T-helper 2 cell treated with Interferon-gamma antibody and Interleukin-4, amounts not matched to agents 100 ng/mL and 5 ng/mL, for 36 hours (primary cell): Measurements from ENCODE around the gene SLC43A3. TPM values are rescaled to one million over a fixed set of nuclear protein-coding genes. Genes with fewer than 3 reads are reported as not detected.
"Not testable (repeated sequence)": the region's sequence is repeated elsewhere in the genome, so short reads cannot be mapped to it uniquely, and the experiment has no call there.

ENCODE experiments used
- intact Hi-C: fragments of 100-400 bp; cut with micrococcal nuclease; formaldehyde crosslinking; loops from one replicate; pipeline ENCODE4 v1.15.1; 2023
- total RNA-seq: library from RNA; stranded (reverse); gene quantifications from 2 replicates; pipeline ENCODE4 v1.2.3, GENCODE V29; 2022

SLC43A3 gene
- total RNA-seq, 1 donor from 2014 or later, result 108 TPM

DNA sequence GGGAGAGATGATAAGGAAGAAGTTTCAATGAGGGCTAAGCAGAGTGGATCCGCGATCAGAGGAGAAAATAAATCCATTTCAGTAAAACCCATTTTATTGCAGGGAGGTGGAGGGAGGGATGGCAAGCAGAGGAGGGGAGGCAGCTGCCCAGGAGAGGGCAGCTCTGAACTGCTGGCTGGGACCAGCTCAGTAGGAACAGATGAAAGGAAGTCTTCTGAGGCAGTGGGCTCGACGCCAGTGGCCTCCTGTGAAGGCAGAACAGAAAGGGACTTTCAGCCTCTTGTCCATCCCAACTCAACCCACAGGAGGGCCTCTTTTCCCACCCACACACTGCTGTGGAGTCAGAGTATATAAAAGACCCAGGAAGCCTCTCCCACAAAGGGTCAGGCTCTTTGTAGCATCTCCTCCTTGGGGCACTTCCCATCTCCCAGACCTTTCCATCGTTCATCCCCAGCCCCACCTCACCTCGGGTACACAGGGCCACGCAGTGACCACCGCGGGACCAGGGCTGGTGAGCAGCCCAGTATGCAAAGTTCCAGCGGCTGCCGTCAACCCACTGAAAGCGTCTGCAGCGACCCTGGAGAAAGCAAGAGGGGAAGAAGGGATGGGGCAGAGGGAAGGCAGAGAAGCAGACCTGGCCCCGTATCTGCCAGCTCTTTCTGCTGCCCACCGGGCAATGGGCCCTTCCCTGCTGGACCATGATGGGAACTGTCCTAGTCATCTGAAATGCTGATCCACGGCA is 39.5 kb downstream of the SLC43A3 start:
- intact Hi-C loops, result no loop called here

DNA sequence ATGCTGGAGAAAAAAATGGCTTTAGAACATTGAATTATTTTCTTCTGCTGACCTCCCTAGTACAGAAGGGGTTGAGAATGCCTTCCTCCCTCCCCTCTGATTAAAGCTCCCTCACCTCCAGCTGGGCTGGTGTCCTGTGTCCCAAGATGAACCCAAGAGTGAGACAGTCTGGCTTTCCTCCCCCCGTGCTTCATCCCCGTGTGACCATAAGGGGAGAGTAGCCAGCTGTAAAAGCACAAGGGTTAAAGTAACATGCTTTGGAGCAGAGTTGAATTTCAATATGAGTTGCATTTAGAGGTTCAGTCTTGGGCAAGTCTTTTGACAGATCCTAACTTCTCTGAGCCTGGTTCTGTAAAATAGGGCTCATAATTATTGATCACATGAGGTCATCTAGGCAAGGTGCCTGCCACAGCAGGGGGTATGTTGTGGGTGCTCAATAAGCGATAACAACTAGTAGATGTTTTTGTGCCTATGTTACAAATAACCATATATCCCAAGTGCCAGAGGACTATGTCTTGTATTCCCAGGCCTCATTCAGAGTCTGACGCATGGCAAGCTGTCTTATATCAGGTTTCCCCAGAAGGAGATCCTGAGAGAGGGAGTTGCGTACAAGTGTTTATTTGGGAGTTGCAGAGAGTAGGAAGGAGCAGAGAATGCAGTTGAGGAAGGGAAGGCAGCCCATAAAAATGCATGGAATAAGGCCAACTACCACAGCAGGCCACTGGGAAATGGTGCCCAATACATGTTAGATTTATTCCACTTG is 40.6 kb downstream of the SLC43A3 start:
- intact Hi-C loops, result no loop called here

DNA sequence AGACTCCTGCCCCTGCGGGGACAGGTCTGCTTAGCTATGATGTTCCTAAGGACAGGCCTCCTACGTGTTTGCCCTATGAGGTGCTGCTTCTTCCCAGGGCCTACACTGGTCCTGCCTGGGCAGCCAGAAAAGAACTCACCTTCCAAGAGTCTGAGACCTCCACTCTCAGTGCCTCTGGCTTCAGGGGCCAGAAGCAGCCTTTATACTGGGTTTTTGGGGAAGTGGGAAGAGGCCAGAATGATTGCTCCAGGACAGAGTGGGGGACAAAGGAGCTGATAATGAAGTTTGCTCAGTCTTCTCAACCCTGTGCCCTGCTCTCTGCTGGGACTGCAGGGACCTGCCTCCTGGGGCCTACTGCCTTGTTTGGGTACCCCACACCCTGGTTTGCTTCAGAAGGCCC is 45.9 kb downstream of the SLC43A3 start, which contains the start of gene PRG3:
TSS of gene PRG3 (minus strand) at position 176 of the 400 bp plus-strand sequence. CDS start 442 bp downstream, outside the sequence.
- intact Hi-C loops, result no loop called here

DNA sequence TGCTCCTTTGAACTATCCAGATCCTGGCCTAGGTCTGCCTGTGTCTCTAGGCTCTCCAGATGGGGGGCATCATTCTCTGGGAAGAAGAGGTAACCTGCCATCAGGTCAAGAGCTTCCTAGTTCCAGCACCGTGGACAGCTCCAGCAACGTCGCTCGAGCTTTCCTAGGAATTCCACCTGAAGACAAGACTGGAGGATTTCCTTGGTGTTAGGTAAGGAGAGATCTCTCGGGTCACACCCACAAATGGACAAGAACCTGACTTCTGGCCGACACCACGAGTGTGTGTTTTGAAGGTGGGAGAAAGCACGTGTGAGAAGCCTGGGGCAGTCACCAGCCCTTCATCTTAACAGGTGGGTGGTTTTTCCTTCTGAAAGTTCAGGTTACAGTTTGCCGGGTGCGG is 47.2 kb downstream of the SLC43A3 start:
- intact Hi-C loops, result no loop called here

DNA sequence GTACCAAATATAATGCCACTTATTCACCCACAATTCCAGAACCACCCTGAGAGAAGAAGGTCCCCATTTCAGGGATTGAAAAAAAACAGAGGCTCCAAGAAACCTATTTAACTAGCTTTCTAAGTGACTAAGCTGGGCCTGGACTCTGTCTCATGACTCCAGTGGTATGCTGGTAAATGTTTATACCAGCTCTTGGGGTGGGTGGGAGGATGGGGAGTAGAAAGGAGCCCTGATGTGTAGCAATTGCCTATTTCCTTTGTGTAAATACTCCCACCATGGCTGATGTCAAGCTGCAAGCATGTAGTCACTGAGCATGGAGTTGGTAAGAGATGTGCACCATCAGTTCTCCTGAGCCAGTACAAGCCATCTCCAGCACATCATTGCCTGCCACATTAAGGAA is 48.7 kb downstream of the SLC43A3 start:
- intact Hi-C loops, result no loop called here

DNA sequence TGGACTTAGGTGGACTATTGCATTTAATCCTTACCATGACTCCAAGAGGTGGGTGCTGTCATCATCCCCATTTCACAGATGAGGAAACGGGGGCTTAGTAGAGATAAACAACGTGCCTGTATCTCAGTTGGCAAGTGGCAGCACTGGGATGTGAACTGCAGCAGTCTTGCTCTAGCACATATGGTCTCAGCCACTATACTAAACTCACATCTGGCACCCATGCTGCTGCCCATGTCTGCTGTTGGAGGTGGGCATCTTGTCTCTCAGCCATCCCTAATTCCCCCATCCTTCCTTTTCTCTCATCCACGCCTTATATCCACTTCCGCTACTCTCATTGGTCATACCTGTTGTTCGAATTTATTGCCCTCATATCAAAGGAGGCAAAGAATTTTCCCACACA is 49.8 kb downstream of the SLC43A3 start:
- intact Hi-C loops, result no loop called here

DNA sequence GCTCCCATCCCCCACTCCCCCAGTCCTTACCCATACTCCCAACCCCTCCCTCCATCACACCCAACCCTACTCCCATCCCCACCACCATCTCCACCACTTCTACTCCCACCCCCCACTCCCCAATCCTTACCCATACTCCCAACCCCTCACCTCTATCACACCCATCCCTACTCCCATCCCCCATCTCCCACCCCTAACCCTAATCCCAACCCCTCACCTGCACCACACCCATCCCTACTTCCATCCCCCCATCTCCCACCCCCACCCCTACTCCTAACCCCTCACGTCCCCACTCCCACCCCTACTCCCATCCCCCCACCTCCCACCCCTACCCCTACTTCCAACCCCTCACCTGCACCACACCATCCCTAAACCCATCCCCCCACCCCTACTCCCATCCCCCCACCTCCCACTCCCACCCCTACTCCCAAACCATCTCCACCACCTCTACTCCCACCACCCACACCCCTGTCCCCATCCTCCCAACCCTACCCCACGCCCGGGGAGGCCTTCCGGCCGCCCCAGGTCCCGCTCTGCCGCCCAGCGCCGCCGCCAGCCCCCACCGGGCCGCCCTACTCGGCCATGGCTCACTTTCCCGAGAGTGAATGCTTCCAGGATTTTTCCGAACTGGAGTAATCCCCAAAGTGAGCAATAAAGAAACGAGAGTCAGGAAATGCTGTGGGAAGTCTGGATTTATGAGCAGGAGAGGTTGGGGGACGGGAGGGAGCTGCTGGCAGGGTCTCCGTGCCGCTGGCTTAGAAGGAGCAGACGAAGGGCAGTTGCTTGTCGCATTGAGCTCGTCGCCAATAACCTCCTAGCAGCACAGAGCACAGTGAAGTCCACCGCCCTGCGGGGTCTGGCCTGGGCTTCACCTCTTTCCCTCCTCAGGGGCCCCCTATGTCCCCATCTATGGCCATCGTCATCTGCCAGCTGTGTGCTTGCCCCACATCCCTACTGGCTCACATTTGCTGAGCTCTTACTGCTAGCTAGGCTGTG is 50.5 kb downstream of the SLC43A3 start:
- intact Hi-C loops, result no loop called here

DNA sequence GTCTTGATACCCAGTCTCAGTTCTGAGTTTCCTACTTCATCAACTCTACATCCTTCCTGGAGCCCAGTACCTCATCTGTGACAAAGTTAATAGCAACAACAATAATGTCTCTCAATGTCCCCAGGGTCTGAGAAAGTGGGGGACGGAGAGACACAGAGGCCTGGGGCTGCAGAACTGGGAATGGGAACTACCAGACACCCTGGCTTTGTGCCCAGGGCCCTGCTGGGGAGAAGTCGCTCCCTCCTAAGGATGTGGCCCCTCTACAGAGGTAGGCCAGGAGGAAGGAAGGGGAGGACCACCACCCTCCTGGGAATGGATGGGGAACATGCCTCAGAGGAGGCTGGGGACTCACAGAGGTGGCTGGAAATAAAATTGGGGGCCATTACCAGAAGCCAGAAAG is 51.4 kb downstream of the SLC43A3 start:
- intact Hi-C loops, result no loop called here

DNA sequence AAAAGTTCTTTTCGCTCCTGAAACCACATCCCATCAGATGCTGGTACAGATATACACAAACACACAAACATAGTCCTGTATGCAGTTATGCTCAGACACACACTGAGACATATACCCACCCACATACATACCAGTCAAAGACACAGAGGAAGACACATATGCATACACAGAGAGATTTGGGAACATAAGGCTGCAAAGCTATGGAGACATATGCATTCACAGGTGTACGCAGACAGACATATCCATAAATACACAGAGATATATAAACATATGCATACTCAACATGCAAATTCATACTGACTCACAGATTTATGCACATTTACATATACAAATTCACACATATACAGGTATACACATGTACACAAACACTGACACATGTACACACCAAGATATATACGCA is 52.0 kb downstream of the SLC43A3 start:
- intact Hi-C loops, result no loop called here

DNA sequence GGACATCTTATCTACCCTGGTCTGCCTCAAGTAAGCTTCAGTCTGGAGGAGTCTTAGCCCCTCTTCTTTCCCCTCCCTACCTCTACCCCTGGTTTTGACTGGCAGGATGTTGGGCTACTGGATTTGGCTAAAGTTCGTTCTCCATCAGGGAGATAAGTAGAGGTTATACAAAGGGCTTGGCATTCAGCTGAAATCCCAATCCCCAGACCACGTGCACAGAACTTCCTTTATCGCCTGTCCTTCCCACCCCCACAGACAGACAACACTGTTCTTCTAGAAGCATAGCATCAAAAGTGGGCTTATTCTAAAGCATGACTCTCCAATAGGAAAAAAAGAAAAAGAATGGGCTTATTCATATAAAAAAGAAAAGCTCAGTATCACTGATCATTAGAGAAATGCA is 53.8 kb downstream of the SLC43A3 start:
- intact Hi-C loops, result no loop called here

DNA sequence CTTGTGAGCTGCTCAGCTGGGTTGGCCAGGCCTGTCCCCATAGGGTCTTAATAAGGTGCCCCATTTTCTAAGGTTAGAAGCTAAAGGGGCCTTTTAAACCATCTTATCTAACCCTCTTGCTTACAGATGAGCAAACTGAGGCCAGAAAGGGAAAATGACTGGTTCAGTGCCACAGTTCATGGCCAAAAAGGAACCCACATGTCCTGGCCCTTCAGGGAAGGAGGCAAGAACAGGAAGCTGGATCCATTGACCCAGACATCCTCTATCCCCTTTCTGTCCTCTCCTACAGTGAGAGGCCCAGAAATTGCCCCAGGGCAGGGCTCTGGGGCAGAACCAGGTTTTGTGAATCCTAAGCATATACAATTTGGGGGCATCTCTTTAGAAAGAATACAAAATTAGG is 56.0 kb downstream of the SLC43A3 start:
- intact Hi-C loops, result no loop called here

DNA sequence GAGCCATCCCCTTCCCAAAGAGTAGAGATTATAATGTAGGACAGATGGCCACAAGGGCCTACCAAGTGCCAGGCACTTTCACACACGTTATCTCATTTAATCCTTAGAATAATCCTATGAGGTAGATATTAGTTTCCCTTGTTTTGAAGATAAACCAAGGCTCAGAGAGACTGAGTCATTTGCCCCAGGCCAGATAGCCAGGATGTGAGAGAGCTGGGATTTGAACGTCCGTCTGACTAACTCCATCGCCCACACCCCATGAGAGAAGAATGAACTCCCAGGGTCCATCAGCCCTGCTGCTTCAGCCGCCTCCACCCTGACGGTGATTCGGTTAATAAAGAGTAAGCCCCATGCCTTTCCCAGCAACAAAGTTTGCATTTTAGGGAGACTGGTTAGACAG is 56.7 kb downstream of the SLC43A3 start:
- intact Hi-C loops, result no loop called here

DNA sequence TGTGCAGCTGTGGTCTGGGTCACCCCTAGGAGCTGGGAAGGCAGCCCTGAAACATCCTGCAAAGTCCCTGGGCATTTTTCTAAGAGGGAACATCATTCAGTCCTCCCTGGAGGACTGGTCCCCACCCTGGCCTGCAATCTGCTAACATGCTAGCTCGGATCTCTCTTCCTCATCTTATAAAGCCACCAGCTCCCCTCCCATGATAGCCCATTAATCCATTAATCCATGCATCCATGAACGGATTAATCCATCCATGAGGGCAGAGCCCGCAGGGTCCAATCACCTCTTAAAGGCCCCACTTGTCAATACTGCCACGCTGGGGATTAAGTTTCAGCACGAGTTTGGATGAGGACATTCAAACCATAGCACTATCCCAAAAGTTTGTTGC is 58.1 kb downstream of the SLC43A3 start:
- intact Hi-C loops, result no loop called here

DNA sequence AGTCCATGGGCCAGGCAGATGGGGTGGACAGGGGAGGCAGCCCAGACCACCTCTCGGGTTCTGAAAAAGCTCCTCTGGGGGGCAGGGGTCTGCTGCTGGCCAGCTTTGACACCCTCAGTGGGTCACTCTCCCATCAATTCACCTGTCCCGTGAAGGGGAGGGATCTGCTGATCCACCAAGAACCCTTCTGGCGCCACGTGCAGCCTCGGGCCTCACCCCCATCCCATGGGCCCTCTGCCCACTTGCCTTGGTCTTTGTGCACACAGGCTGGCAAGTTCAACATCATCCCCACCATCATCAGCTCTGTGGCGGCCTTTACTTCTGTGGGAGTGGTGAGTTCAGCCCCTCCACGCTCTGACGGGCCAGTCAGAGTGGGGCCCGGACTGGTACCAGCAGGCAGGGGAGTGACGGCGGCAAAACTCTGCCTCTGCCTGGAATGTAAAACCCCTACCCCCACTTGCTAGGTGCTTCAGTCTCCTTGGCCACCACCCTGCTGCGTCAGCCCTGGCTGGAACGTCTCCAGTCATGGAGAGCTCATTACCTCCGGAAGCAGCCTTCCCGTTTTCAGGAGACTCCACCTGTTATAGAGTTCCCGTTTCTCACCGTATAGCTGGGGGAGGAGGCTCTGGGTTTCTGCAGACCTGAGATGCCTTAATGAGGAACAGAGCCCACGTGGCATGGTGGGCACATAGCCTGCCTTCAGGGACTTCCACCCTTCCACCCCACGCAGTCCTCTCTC is 58.6 kb downstream of the SLC43A3 start:
- intact Hi-C loops, result no loop called here

DNA sequence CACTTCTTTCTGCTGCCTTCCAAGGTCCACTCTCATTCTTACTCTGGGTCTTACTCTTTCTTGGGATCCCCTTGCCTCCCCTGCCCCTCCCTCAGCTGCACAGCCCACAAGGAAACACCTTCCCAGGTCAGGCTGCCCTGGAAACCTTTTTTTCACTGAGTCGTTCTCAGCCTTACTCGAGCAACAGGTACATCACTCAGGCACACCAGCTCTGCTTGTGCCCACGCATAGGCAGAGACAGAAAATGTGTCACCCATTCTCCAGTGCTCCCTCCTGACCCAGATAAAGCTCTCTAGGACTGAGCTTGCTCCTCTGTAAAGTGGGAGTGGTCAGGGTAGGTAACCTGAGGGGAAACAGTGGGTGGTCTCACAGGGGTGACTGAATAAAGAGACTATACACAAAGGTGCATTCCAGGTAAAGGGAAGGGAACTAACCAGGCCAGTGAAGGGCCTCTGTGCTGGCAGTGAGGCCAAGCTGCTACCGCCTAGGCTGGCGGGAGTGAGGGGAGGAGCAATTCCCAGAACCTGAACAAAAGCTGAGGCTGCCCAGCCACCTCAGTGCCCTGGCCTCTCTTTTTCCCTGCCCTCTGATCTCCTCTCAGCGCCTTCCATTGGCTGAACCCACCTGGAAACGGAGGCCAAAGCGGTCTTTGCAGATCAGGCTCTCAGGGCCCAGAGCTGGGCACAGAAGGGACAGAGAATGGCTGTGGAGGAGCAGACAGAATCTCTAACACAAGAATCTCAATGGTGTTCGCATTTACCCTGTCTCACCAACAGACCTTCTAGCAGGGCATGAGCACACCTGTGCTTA is 61.9 kb downstream of the SLC43A3 start:
- intact Hi-C loops, result no loop called here

DNA sequence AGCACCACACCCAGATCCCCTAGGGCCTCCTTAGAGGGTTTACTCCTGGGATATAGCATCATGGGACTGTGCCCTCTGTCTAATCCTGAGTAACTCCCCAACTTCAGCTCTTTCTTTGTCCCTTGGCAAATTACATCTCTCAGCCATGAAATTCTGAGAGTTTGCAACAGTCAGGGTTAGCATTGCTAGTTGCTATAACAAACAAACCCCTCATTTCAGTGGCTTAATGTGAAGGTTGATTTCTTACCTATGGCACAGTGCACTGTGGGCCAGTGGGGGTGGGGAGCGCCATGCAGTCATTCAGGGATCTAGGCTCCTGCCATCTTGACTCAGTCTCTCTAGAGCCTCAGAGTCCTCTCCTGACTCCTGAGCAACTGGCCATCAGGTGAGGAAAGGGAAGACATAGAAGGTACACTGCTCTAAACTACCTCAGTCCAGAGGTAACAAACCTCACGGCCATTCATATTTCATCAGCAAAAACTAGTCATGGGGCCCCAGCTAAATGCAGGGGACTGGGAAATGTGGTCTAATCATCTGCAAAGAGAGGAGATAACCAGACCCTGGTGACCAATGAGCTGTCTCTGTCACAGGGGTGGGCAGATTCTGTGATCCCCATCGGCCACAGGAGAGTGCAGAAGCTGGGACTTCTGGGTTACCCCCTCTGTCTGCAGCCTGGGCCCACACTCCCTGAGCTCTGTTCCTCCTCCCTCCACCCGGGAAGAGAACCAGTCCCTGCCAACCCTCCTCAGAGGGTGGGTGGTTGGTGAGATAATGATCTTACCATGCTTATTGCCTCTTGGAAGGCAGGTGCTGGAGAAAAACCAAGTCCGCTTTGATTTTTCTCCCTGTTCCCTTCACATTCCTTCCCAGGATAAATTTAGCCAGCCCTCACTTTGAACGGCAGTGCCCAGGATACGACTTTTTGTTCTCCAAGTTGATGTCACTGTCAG is 63.5 kb downstream of the SLC43A3 start:
- intact Hi-C loops, result no loop called here

DNA sequence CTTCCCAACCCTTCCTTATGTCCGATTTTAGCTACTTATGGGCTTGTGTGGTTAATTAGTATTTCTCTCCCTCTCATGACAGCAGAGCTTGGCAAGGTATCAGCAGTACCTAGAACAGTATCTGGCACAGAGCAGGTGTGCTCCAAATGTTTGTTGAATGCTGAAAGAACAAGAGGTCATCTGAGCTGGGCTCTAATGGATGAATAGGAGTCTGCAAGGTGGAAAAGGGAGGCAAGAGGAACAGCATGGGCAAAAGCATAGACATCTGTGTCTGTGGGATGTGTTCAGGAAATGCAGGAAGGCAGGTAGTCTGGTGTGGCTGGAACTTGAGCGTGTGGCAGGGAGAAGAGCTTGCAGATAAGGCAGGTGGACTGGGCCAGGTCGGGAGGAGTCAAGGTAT is 65.0 kb downstream of the SLC43A3 start:
- intact Hi-C loops, result no loop called here

DNA sequence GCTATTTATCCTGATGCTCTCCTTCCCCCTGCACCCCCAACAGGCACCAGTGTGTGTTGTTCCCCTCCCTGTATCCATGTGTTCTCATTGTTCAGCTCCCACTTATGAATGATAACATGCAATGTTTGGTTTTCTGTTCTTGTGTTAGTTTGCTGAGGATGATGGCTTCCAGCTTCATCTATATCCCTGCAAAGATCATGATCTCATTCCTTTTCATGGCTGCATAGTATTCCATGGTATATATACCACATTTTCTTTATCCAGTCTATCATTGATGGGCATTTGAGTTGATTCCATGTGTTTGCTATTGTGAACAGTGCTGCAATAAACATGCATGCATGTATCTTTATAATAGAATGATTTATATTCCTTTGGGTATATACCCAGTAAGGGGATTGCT is 65.5 kb downstream of the SLC43A3 start:
- intact Hi-C loops, result not testable (repeated sequence)

DNA sequence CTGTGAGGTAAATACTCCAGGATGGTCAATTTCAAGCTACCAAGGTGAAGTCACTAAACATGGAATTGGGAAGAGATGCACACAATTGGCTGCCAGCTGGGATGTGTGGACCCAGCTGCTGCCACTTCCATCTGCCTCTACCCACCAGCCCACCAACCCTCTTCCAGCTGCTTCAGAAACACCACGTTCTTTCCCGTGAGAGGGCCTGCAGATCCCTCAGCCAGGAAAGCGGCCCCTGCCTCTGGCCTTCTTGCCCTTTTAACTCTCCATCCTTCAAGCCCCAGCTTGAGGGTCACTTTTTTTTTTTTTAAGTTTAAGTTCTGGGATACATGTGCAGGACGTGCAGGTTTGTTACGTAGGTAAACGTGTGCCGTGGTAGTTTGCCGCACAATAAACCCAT is 65.9 kb downstream of the SLC43A3 start:
- intact Hi-C loops, result no loop called here
